CD4-positive, alpha-beta T cell treated with Interleukin-17A for 4 hours (primary cell): Measurements from ENCODE around the gene VWA8.

Experiments used
- DNase-seq: peaks from one replicate; pipeline ENCODE4 v3.0.0-alpha.2; 2020; ENCODE audit warnings: mixed read lengths

The VWA8 gene

GRCh38 chr13:41722684-41723535 lies 238.0 kb downstream of the VWA8 start:
- DNase-seq, result no peak

GRCh38 chr13:41720839-41721561 lies 239.9 kb downstream of the VWA8 start:
- no peak for DNase-seq

GRCh38 chr13:41716236-41716635 lies 244.7 kb downstream of the VWA8 start:
- no peak for DNase-seq

- no peak for DNase-seq
Measured at GRCh38 chr13:41713405-41713804, 247.5 kb downstream of the VWA8 start.

GRCh38 chr13:41710771-41711170 lies 250.1 kb downstream of the VWA8 start:
- DNase-seq, result no peak

GRCh38 chr13:41709511-41709910 lies 251.4 kb downstream of the VWA8 start:
- no peak for DNase-seq

- DNase-seq, result no peak
Measured at GRCh38 chr13:41708713-41709112, 252.2 kb downstream of the VWA8 start.

GRCh38 chr13:41707194-41707821 lies 253.6 kb downstream of the VWA8 start:
- DNase-seq, result no peak

- no peak for DNase-seq
Measured at GRCh38 chr13:41706152-41706551, 254.8 kb downstream of the VWA8 start.

- DNase-seq, result no peak
Measured at GRCh38 chr13:41702540-41702939, 258.4 kb downstream of the VWA8 start.

- DNase-seq, result no peak
Measured at GRCh38 chr13:41701676-41702075, 259.2 kb downstream of the VWA8 start.

GRCh38 chr13:41700790-41701310 lies 260.1 kb downstream of the VWA8 start:
- no peak for DNase-seq

- no peak for DNase-seq
Measured at GRCh38 chr13:41699759-41700158, 261.1 kb downstream of the VWA8 start.

GRCh38 chr13:41697578-41697977 lies 263.3 kb downstream of the VWA8 start:
- no peak for DNase-seq

- no peak for DNase-seq
Measured at GRCh38 chr13:41696163-41697003, 264.5 kb downstream of the VWA8 start.

- no peak for DNase-seq
Measured at GRCh38 chr13:41694545-41695301, 266.2 kb downstream of the VWA8 start.

GRCh38 chr13:41693434-41693833 lies 267.5 kb downstream of the VWA8 start:
- no peak for DNase-seq

- DNase-seq, result no peak
Measured at GRCh38 chr13:41691274-41691673, 269.6 kb downstream of the VWA8 start.

GRCh38 chr13:41682766-41683165 lies 278.1 kb downstream of the VWA8 start:
- DNase-seq, result no peak

GRCh38 chr13:41682001-41682400 lies 278.9 kb downstream of the VWA8 start:
- no peak for DNase-seq

- DNase-seq, result no peak
Measured at GRCh38 chr13:41681587-41681986, 279.3 kb downstream of the VWA8 start.

- no peak for DNase-seq
Measured at GRCh38 chr13:41680900-41681299, 280.0 kb downstream of the VWA8 start.
